Fibroblast of lung (primary cell): Measurements from ENCODE around the gene HECTD1. TPM values are rescaled to one million over a fixed set of nuclear protein-coding genes. Genes with fewer than 3 reads are reported as not detected.

ENCODE experiments used
- DNase-seq, 2 donors: peaks; one replicate each; pipeline versions ENCODE4 v3.0.0 to v3.0.0-alpha.2; 2010; ENCODE audit warnings: low read depth in 2 of 2
- H2AFZ ChIP-seq: 2 replicates; pipeline ENCODE4 v1.5.1; 2012; ENCODE audit warnings: low read length, control low read depth, inconsistent platforms
- H3K27ac ChIP-seq: 2 replicates; pipeline ENCODE4 v1.5.1; 2011; ENCODE audit warnings: low read length, control low read depth; ENCODE audit not compliant: insufficient read depth
- H3K27me3 ChIP-seq: 2 replicates; pipeline ENCODE4 v1.5.1; 2011; ENCODE audit warnings: mild to moderate bottlenecking, low read length; ENCODE audit not compliant: control insufficient read depth, insufficient read depth
- H3K36me3 ChIP-seq: 2 replicates; pipeline ENCODE4 v1.5.1; 2011; ENCODE audit warnings: low read length; ENCODE audit not compliant: control insufficient read depth, insufficient read depth
- H3K4me1 ChIP-seq: 2 replicates; pipeline ENCODE4 v1.5.1; 2011; ENCODE audit warnings: low read length; ENCODE audit not compliant: control insufficient read depth, insufficient read depth; ENCODE audit errors: extremely low read depth
- H3K4me2 ChIP-seq: 2 replicates; pipeline ENCODE4 v1.5.1; 2011; ENCODE audit warnings: low read length, control low read depth; ENCODE audit not compliant: insufficient read depth; ENCODE audit errors: extremely low read depth
- H3K4me3 ChIP-seq, 4 experiments: fragments of 200-600 bp in 1 of 4; sonication (generic) in 1 of 4; replicated peaks in 1 of 4; 2 replicates each; pipeline ENCODE4 v1.5.1; 2011 to 2016; ENCODE audit warnings: low read length in 4 of 4, low read depth in 3 of 4, mild to moderate bottlenecking in 3 of 4, control low read depth in 2 of 4, inconsistent platforms in 1 of 4, mixed read lengths in 1 of 4; ENCODE audit not compliant: insufficient read depth in 1 of 4; ENCODE audit errors: control extremely low read depth in 1 of 4
- H3K79me2 ChIP-seq: 2 replicates; pipeline ENCODE4 v1.5.1; 2012; ENCODE audit warnings: mild to moderate bottlenecking, low read length, inconsistent platforms; ENCODE audit not compliant: control insufficient read depth, insufficient read depth
- H3K9ac ChIP-seq: 2 replicates; pipeline ENCODE4 v1.5.1; 2011; ENCODE audit warnings: mild to moderate bottlenecking, low read length, control low read depth; ENCODE audit not compliant: insufficient read depth
- H3K9me3 ChIP-seq: 2 replicates; pipeline ENCODE4 v1.5.1; 2012; ENCODE audit warnings: low read depth, low read length; ENCODE audit not compliant: control insufficient read depth, insufficient read depth
- H4K20me1 ChIP-seq: 2 replicates; pipeline ENCODE4 v1.5.1; 2011; ENCODE audit warnings: low read length; ENCODE audit not compliant: control insufficient read depth, insufficient read depth; ENCODE audit errors: extremely low read depth
- EZH2 ChIP-seq: IDR thresholded peaks from 2 replicates; pipeline ENCODE4 v1.5.1; 2012; ENCODE audit warnings: low read length, control low read depth, mild to moderate bottlenecking; ENCODE audit errors: missing control alignments
- polyA plus RNA-seq, 2 donors: library from polyadenylated mRNA; depleted of rRNA in 1 of 2; stranded (reverse) in 1 of 2; unstranded in 1 of 2; fragments of >200 nt; gene quantifications; 2 replicates each; pipeline ENCODE4 v1.2.1, GENCODE V29; 2011 to 2012; ENCODE audit warnings: missing spikeins in 1 of 2
- total RNA-seq: library from RNA; depleted of rRNA; stranded (reverse); fragments of >200 nt; gene quantifications from 2 replicates; pipeline ENCODE4 v1.2.1, GENCODE V29; 2014
- TF ChIP-seq, protein P1 (sequence below), 2 donors: IDR thresholded peaks in 1 of 2; conservative IDR thresholded peaks in 1 of 2; 1 replicate in 1 of 2; 2 replicates in 1 of 2; pipeline ENCODE4 v1.5.1; 2011 to 2012; ENCODE audit warnings: low read length in 2 of 2, control low read depth in 1 of 2, inconsistent platforms in 1 of 2, low read depth in 1 of 2, mild to moderate bottlenecking in 1 of 2

The HECTD1 gene
- total and polyA plus RNA-seq, 2 donors (not counting 1 experiment from before 2014, with no cell fraction given), result 135 to 534 TPM

DNA sequence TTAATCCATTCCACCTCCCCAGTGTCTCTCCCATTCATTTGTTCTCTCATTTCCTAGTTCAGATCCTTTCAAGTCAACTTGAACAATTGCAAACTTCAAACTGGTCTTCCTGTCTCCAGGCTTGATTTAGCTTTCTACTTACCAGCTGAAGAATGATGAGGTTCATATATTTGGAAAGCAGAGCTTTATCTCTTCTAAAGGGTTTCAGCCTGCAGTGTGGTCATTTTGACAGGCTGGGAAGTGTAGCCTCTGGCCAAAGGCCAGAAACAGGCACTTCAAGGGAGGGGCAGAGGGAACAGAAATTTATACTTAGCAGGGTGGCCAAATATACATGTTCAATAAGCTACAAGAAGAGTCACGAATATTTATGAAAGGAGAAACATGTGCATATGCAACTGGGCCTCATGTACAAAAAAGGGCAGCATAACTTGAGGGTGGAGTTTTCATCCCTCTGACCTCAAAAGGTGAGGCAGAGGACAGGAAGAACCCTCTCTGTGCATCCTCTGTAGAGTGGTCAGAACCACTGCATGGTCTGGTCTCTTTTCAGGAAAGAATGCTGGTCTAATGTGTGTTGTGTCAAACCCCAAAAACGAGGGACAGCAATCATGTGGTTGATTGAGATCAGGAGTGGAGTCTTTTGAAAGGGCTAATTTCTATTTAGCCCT is 34.0 kb upstream of the HECTD1 start:
- Histone ChIP-seq H3K4me1 (peaks cover 10% of the 10 kb centered on the region), H3K27ac (peak overlapping the region; percentile 62), H3K27me3 (no peaks in the 10 kb centered on the region), H3K9me3 (no peaks in the 10 kb centered on the region), H3K4me3 (peak overlapping the region in 2 of 4 experiments; percentile 29 to 34), H3K36me3 (no peaks in the 10 kb centered on the region), H4K20me1 (no peaks in the 10 kb centered on the region), H3K9ac (no peak overlapping the region), H2AFZ (peak overlapping the region; percentile 78), H3K79me2 (no peaks in the 10 kb centered on the region), H3K4me2 (peak overlapping the region; percentile 96)
- DNase-seq, result peak in 1 of 2 donors; percentile 40
- TF ChIP-seq, protein P1, sequence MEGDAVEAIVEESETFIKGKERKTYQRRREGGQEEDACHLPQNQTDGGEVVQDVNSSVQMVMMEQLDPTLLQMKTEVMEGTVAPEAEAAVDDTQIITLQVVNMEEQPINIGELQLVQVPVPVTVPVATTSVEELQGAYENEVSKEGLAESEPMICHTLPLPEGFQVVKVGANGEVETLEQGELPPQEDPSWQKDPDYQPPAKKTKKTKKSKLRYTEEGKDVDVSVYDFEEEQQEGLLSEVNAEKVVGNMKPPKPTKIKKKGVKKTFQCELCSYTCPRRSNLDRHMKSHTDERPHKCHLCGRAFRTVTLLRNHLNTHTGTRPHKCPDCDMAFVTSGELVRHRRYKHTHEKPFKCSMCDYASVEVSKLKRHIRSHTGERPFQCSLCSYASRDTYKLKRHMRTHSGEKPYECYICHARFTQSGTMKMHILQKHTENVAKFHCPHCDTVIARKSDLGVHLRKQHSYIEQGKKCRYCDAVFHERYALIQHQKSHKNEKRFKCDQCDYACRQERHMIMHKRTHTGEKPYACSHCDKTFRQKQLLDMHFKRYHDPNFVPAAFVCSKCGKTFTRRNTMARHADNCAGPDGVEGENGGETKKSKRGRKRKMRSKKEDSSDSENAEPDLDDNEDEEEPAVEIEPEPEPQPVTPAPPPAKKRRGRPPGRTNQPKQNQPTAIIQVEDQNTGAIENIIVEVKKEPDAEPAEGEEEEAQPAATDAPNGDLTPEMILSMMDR (conservative IDR thresholded peaks at IDR 0.05 in 1 of 2, IDR thresholded peaks at IDR 0.05 in 1 of 2; ENCODE audit: low read depth in 1 of 2, low read length in 2 of 2), result no peak
- TF ChIP-seq EZH2, result no peak

DNA sequence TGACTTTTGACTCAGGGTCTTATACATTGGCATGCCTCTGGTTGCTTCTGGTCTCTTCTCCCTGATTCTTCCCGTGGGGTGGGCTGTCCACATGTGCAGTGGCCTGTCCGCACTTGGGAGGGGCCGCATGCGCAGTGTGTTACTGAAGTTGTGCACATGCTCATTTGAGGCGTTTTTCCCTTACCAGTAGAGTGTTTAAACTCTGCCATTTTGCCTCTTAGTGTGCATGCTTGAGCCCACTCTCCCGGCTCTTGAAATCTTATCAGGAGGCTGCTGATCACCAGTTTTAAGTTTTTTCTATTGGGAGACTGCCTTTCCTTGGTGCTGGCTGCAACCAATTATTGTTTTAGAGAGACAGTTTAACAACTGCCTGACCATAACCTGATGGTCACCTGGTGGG is 32.1 kb upstream of the HECTD1 start:
- TF ChIP-seq, protein P1 (conservative IDR thresholded peaks at IDR 0.05 in 1 of 2, IDR thresholded peaks at IDR 0.05 in 1 of 2; ENCODE audit: low read depth in 1 of 2, low read length in 2 of 2), result no peak
- no peak for TF ChIP-seq EZH2
- no peaks in the 10 kb centered on the region for H3K27me3 ChIP-seq
- H3K27ac ChIP-seq, result no peak overlapping the region
- no peaks in the 10 kb centered on the region for H4K20me1 ChIP-seq
- no peaks in the 10 kb centered on the region for H3K36me3 ChIP-seq
- H3K9ac ChIP-seq, result no peak overlapping the region
- H2AFZ ChIP-seq, result no peak overlapping the region
- no peaks in the 10 kb centered on the region for H3K9me3 ChIP-seq
- H3K4me1 ChIP-seq, result peaks cover 10% of the 10 kb centered on the region
- DNase-seq, result no peak
- H3K4me2 ChIP-seq, result no peak overlapping the region
- H3K79me2 ChIP-seq, result no peaks in the 10 kb centered on the region
- no peak overlapping the region for H3K4me3 ChIP-seq

DNA sequence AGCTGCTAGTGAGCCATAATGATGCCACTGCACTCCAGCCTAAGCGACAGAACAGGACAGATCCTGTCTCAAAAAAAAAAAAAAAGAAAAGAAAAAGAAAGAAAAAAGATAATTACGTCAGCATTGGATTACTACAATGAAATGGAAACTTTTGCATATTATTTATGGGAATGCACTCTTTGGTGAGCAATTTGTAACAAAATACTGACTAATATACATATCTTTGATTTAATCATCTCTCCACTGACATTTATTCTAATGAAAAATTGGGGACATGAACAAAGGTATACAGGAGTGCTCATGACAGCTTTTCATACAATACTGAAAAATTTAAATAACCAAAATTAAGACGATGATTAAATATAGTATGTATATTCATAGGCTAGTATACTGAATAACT is 27.9 kb upstream of the HECTD1 start:
- H3K4me3 ChIP-seq, result no peak overlapping the region
- H3K36me3 ChIP-seq, result no peaks in the 10 kb centered on the region
- no peak overlapping the region for H3K4me2 ChIP-seq
- H3K9me3 ChIP-seq, result no peaks in the 10 kb centered on the region
- no peak overlapping the region for H3K9ac ChIP-seq
- H3K27me3 ChIP-seq, result no peaks in the 10 kb centered on the region
- H3K27ac ChIP-seq, result no peak overlapping the region
- no peaks in the 10 kb centered on the region for H4K20me1 ChIP-seq
- no peak for DNase-seq
- TF ChIP-seq EZH2, result no peak
- TF ChIP-seq, protein P1 (conservative IDR thresholded peaks at IDR 0.05 in 1 of 2, IDR thresholded peaks at IDR 0.05 in 1 of 2; ENCODE audit: low read depth in 1 of 2, low read length in 2 of 2), result no peak
- no peaks in the 10 kb centered on the region for H3K4me1 ChIP-seq
- no peak overlapping the region for H2AFZ ChIP-seq
- H3K79me2 ChIP-seq, result no peaks in the 10 kb centered on the region
